Endothelial cell (in vitro differentiated cells): Measurements from ENCODE around the gene PPIE. TPM values are rescaled to one million over a fixed set of nuclear protein-coding genes. Genes with fewer than 3 reads are reported as not detected.
A peak's percentile ranks its signal among the peaks of the same experiment; 100 is the strongest.

Experiments used
- DNase-seq: peaks from one replicate; pipeline ENCODE4 v3.0.0; 2021; ENCODE audit warnings: low spot score
- H3K27ac Mint-ChIP-seq: one replicate; pipeline ENCODE4 v1.8.0; 2021; ENCODE audit warnings: mixed read lengths, inconsistent platforms; ENCODE audit not compliant: unreplicated experiment
- H3K27me3 Mint-ChIP-seq: one replicate; pipeline ENCODE4 v1.8.0; 2021; ENCODE audit warnings: mild to moderate bottlenecking, moderate library complexity, mixed read lengths, inconsistent platforms; ENCODE audit not compliant: unreplicated experiment
- H3K36me3 Mint-ChIP-seq: one replicate; pipeline ENCODE4 v1.8.0; 2021; ENCODE audit warnings: mild to moderate bottlenecking, low read depth, mixed read lengths, inconsistent platforms; ENCODE audit not compliant: unreplicated experiment
- H3K4me1 Mint-ChIP-seq: one replicate; pipeline ENCODE4 v1.8.0; 2021; ENCODE audit warnings: mild to moderate bottlenecking, mixed read lengths, inconsistent platforms; ENCODE audit not compliant: unreplicated experiment
- H3K4me3 Mint-ChIP-seq: one replicate; pipeline ENCODE4 v1.8.0; 2021; ENCODE audit warnings: mild to moderate bottlenecking, mixed read lengths, inconsistent platforms; ENCODE audit not compliant: unreplicated experiment
- H3K9me3 Mint-ChIP-seq: one replicate; pipeline ENCODE4 v1.8.0; 2021; ENCODE audit warnings: mixed read lengths, inconsistent platforms; ENCODE audit not compliant: unreplicated experiment
- total RNA-seq: library from RNA; stranded (reverse); fragmentation: NEBNext Ultra II Directional; extraction: Animal tissue kit (Norgen Biotek cat#: 25700); gene quantifications from one replicate; pipeline ENCODE4 v1.2.1, GENCODE V29; 2021; ENCODE audit not compliant: unreplicated experiment
- TF ChIP-seq, protein P1 (sequence below): fragments of 200-600 bp; sonication (generic); IDR thresholded peaks from one replicate; pipeline ENCODE4 v1.5.0; 2021; ENCODE audit warnings: antibody characterized with exemption; ENCODE audit not compliant: unreplicated experiment

PPIE gene
- total RNA-seq, 1 donor from 2014 or later = 38.1 TPM

DNA sequence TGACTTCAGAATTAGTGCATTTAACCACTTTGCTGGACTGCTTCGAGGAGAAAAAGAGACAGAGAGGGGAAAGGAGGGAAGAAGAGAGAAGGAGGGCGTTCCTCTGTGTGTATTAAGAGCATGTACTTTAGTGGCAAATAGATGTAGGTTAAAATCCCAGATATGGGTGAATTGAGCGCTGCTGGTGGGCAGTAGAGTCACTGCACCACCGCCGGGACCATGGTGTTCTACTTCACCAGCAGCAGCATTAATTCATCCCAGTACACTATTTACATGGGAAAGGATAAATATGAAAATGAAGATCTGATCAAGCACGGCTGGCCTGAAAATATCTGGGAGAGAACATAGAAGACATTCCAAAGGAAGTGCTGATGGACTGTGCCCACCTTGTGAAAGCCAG is 20.9 kb upstream of the PPIE start:
- Mint-ChIP-seq H3K27me3 (peaks cover 6% of the 10 kb centered on the region), H3K36me3 (no peaks in the 10 kb centered on the region), H3K4me3 (no peak overlapping the region), H3K9me3 (no peaks in the 10 kb centered on the region), H3K27ac (no peak overlapping the region), H3K4me1 (no peaks in the 10 kb centered on the region)
- TF ChIP-seq, protein P1, sequence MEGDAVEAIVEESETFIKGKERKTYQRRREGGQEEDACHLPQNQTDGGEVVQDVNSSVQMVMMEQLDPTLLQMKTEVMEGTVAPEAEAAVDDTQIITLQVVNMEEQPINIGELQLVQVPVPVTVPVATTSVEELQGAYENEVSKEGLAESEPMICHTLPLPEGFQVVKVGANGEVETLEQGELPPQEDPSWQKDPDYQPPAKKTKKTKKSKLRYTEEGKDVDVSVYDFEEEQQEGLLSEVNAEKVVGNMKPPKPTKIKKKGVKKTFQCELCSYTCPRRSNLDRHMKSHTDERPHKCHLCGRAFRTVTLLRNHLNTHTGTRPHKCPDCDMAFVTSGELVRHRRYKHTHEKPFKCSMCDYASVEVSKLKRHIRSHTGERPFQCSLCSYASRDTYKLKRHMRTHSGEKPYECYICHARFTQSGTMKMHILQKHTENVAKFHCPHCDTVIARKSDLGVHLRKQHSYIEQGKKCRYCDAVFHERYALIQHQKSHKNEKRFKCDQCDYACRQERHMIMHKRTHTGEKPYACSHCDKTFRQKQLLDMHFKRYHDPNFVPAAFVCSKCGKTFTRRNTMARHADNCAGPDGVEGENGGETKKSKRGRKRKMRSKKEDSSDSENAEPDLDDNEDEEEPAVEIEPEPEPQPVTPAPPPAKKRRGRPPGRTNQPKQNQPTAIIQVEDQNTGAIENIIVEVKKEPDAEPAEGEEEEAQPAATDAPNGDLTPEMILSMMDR = no peak
- no peak for DNase-seq

DNA sequence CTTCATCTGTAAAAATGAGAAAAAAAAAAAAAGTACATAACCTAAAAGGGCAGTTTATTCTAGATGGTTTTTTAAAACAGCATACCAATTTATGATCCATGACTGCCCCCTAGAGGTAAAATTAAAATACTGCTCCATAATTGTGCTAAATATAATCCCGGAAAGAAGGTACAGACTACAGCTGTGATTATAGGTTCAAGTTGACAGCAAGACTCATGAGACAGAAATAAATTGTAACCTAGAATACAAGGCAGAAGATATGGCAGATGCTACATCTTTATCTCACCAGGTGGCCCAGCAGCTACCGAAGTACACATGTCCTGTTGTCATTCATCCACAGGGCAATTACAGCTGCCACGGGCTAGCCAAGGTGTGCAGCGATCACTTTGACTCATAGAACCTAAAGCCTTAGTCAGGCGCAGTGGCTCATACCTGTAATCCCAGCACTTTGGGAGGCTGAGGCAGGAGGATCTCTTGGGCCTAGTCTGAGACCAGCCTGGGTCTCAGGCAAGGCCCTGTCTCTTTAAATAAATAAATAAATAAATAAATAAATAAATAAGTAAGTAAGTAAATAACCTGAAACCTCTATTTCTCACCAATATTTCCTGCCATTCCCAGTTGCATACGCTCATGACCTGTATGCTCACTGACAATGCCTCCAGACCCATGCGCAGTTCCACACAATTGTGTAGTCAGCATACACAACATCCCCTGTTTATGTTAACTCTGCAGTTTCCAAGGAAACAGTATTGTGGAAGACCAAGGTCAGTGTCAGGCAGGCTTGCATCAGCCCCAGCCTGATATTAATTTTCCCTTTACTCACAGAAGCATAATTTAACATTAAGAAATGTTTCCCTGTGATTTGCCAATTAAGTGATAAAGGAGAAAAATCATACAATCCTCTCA is 18.3 kb upstream of the PPIE start:
- no peaks in the 10 kb centered on the region for H3K27me3 Mint-ChIP-seq
- no peak overlapping the region for H3K4me3 Mint-ChIP-seq
- no peak overlapping the region for H3K27ac Mint-ChIP-seq
- TF ChIP-seq, protein P1 = peak; percentile 89
- no peak for DNase-seq
- H3K9me3 Mint-ChIP-seq = no peaks in the 10 kb centered on the region
- H3K36me3 Mint-ChIP-seq = no peaks in the 10 kb centered on the region
- H3K4me1 Mint-ChIP-seq = no peaks in the 10 kb centered on the region

DNA sequence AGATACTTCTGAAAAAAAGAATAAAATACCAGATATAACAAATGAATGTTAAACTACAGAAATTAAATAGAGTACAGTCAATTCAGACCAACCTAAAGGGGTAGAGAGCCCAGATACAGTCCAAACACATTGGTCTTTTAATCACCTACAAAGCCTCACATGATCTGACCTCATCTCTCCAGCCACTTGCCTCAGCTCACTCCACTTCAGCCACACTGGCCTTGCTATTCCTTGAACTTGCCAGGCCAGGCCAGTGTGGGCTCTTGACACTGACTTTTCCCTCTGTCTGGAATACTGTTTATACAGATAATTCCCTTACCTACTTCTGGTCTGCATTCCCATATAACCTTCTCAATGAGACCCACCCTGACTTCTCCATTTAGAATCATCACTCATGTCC is 17.0 kb upstream of the PPIE start:
- Mint-ChIP-seq H3K9me3 (no peaks in the 10 kb centered on the region), H3K4me3 (no peak overlapping the region), H3K4me1 (no peaks in the 10 kb centered on the region), H3K27me3 (no peaks in the 10 kb centered on the region), H3K27ac (no peak overlapping the region), H3K36me3 (no peaks in the 10 kb centered on the region)
- TF ChIP-seq, protein P1 = no peak
- DNase-seq = no peak

DNA sequence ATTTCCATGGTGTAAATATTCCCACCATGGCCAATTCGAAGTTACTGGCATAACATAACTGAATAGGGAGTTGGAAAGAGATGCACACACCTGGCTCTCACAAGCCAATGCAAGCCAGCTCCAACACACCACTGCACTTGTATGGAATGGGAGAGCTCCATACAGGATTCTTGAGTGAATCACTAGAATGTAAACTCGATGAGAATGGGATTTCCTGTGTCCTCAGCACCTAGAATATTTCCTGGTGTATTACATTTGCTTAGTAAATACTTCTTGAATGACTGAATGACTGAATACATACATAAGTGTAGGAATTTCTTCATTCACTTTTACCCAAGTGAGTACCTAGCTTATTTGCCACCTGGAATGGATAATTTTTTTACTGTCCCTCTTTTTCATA is 16.2 kb upstream of the PPIE start:
- Mint-ChIP-seq H3K27ac (no peak overlapping the region), H3K9me3 (no peaks in the 10 kb centered on the region), H3K36me3 (no peaks in the 10 kb centered on the region), H3K4me1 (no peaks in the 10 kb centered on the region), H3K27me3 (peaks cover 2% of the 10 kb centered on the region), H3K4me3 (no peak overlapping the region)
- no peak for DNase-seq
- TF ChIP-seq, protein P1 = no peak

DNA sequence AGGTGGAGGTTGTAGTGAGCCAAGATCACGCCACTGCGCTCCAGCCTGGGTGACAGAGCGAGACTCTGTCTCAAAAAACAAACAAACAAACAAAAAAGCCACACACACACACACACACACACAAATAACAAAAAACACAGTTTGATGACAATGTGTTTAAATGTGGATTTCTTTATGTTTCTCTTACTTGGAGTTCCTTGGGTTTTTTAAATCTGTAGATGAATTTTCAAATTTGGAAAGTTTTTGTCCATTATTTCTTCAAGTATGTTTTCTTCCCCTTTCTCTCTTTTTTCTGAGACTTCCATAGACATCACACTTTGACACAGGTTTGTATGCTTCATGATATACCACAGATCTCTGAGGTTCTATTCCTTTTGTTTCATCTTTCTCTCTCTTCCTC is 12.1 kb upstream of the PPIE start:
- H3K36me3 Mint-ChIP-seq = no peaks in the 10 kb centered on the region
- H3K9me3 Mint-ChIP-seq = no peaks in the 10 kb centered on the region
- TF ChIP-seq, protein P1 = no peak
- H3K27ac Mint-ChIP-seq = no peak overlapping the region
- peaks cover 14% of the 10 kb centered on the region for H3K27me3 Mint-ChIP-seq
- H3K4me3 Mint-ChIP-seq = no peak overlapping the region
- no peaks in the 10 kb centered on the region for H3K4me1 Mint-ChIP-seq
- no peak for DNase-seq
